NCI-H460 (cell line): ENCODE results near the gene MAFB. TPM values are rescaled to one million over a fixed set of nuclear protein-coding genes. Genes with fewer than 3 reads are reported as not detected.
"Not testable (repeated sequence)": the region's sequence is repeated elsewhere in the genome, so short reads cannot be mapped to it uniquely, and the experiment has no call there.

Source experiments
- DNase-seq: peaks from one replicate; pipeline ENCODE4 v3.0.0-alpha.2; 2016; ENCODE audit warnings: low read depth; ENCODE audit errors: extremely low read depth
- polyA plus RNA-seq: library from polyadenylated mRNA; depleted of rRNA; stranded (reverse); fragments of >200 nt; gene quantifications from 2 replicates; pipeline ENCODE4 v1.2.3, GENCODE V29; 2014; cell fraction: nucleus; rRNA removed
- total RNA-seq: library from RNA; depleted of rRNA; stranded (reverse); fragments of >200 nt; shearing (Covaris generic); gene quantifications from 2 replicates; pipeline ENCODE4 v1.2.3, GENCODE V29; 2014; rRNA removed

The MAFB gene
- total RNA-seq = 0.09 TPM in 1 of 2 replicates, not detected in the other
- polyA plus RNA-seq = not detected in 2 replicates

- DNase-seq = peak; percentile 37
Measured at GRCh38 chr20:40689100-40689942, at the start of gene MAFB. Gene MAFB, minus strand, starts transcription at chr20:40689236. Its CDS starts 386 bp downstream, at chr20:40688850.

- DNase-seq = not testable (repeated sequence)
Measured at GRCh38 chr20:40736468-40736867, 47.4 kb upstream of the MAFB start.

DNA sequence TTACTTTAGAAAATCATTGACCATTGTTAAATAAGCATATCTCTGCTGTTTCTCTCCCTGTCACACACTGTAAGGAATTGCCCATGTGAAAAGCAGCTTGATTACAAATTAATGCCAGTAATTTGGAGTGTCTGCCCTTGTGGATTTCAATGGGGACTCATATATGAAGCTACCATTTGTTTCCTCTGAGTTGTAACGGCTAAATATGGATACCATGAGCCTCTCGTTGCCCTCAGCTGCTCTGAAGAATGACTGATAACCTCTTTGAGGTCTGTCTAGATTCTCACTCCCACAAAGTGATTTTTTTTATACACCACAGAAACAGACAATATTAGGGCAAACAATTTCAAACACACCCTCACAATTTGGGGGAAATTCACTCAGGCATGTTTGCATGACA, 40.0 kb upstream of the MAFB start:
- no peak for DNase-seq

GRCh38 chr20:40728470-40728869, 39.4 kb upstream of the MAFB start:
- DNase-seq = no peak

DNA sequence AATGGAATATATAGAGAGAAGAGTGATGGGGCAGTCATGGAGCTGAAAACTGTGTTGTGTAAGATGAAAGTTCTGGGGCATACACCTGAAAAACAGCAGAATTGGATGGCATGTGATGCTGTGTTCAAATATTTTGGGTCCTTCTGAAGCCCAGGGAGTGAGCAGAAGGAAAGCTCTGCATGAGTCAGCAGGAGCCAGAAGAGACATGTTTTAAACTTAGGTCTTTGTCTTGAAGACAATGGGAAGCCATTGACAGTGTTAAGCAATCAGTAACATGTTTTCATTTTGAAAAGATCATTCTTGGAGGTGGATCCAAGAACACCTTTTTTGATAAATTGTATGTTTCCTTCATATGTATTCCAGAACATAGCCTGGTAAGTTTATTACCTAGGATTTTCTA, 38.9 kb upstream of the MAFB start:
- DNase-seq = no peak

GRCh38 chr20:40726776-40727175, 37.7 kb upstream of the MAFB start:
- no peak for DNase-seq

GRCh38 chr20:40724566-40724965, 35.5 kb upstream of the MAFB start:
- DNase-seq = no peak

- no peak for DNase-seq
Measured at GRCh38 chr20:40720826-40721225, 31.8 kb upstream of the MAFB start.

- no peak for DNase-seq
Measured at GRCh38 chr20:40720099-40720498, 31.1 kb upstream of the MAFB start.

GRCh38 chr20:40718982-40719729, 30.1 kb upstream of the MAFB start:
- DNase-seq = no peak

GRCh38 chr20:40718214-40718977, 29.4 kb upstream of the MAFB start:
- DNase-seq = no peak

- DNase-seq = no peak
Measured at GRCh38 chr20:40717343-40717865, 28.4 kb upstream of the MAFB start.

DNA sequence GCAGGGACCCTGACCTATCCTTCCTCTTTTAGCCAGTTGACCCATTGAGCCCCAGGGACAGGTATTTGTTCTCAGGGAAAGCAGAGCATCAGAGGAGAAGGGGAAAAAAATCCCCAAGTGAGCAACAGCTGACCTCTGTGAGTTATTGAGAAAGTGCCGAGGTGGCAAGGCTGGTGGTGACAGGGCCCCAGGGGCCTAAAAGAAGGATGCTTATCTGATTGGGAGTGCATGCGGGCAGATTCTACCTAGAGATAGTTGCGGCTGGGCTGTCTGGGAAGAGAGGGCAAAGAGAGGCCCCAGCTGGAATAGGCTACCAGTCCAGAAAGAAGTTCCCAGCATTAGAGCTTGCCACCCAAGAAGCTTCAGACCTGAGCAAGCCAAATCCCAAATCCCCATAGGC, 26.5 kb upstream of the MAFB start:
- DNase-seq = no peak

GRCh38 chr20:40714916-40715315, 25.9 kb upstream of the MAFB start:
- no peak for DNase-seq

DNA sequence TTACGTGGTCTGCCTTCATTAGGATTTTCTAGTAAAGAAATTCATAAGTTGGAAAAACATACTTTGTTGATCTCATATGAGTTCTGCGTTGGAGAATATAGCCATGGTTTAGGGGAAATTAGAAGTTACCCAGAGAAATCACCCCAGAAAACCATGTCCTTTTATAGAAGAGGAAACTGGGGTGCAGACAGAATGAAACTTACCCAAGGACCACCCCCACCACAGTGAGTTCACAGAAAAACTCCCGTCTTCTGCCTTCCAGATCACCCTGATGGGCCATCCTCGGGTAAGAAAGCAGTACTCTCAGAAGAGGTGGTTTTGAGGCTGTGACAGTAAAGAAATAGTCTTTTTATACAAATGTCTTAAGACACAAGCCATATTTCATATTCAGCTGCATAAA, 25.1 kb upstream of the MAFB start:
- no peak for DNase-seq

GRCh38 chr20:40713508-40713907, 24.5 kb upstream of the MAFB start:
- no peak for DNase-seq

DNA sequence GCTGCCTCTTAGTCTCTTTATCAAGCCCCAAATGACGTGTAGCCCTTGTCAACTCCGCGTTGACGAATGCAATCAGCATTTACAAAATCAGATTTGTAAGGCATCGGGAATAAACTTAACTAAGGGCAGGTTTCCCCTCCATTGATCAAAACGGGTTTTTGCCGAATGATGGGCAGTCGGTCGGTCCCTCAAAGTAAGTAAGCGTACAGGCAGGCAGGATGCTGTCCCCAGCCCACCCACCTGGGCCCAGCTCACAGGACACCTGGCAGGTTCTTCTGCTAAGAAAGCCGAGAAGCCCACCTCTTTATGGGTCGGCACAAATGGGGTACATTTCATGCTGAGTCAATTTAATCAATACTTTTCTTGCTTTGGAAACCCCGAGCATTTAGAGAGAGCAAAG, 22.0 kb upstream of the MAFB start:
- DNase-seq = no peak

- DNase-seq = no peak
Measured at GRCh38 chr20:40710603-40711002, 21.6 kb upstream of the MAFB start.

GRCh38 chr20:40706977-40707582, 18.0 kb upstream of the MAFB start:
- DNase-seq = no peak

- no peak for DNase-seq
Measured at GRCh38 chr20:40705413-40705812, 16.4 kb upstream of the MAFB start.
